Right lobe of liver (tissue), 6 donors: Measurements from ENCODE around the gene MAST2. TPM values are rescaled to one million over a fixed set of nuclear protein-coding genes. Genes with fewer than 3 reads are reported as not detected.

Experiments
- ATAC-seq, 4 donors: fragments of 200-7000 bp; cut with Tn5 transposase; one replicate each; pipeline ENCODE4 v1.9.1; 2020; ENCODE audit warnings: mild to moderate bottlenecking in 4 of 4, moderate library complexity in 4 of 4
- DNase-seq, 3 donors: peaks; one replicate each; pipeline ENCODE4 v3.0.0-alpha.2; 2020
- H3K27ac ChIP-seq, 3 donors: fragments of 200-600 bp; one replicate each; pipeline ENCODE4 v1.8.0; 2022
- H3K27me3 ChIP-seq, 2 donors: fragments of 200-600 bp; one replicate each; pipeline ENCODE4 v1.8.0; 2022
- H3K36me3 ChIP-seq, 4 donors: fragments of 200-600 bp; sonication (generic) in 1 of 4; one replicate each; pipeline versions ENCODE4 v1.5.1 to v1.8.0; 2017 to 2022; ENCODE audit warnings: control low read depth in 1 of 4
- H3K4me1 ChIP-seq, 4 donors: fragments of 200-600 bp; sonication (generic) in 1 of 4; one replicate each; pipeline versions ENCODE4 v1.5.1 to v1.8.0; 2017 to 2022; ENCODE audit warnings: control low read depth in 1 of 4
- H3K4me3 ChIP-seq, 3 donors: fragments of 200-600 bp; one replicate each; pipeline ENCODE4 v1.8.0; 2022
- H3K9me3 ChIP-seq, 4 donors: fragments of 200-600 bp; sonication (generic) in 1 of 4; one replicate each; pipeline versions ENCODE4 v1.5.1 to v1.8.0; 2017 to 2022; ENCODE audit warnings: control low read depth in 1 of 4
- POLR2A ChIP-seq: fragments of 450-650 bp; IDR thresholded peaks from one replicate; pipeline ENCODE4 v1.6.1; 2017; ENCODE audit warnings: antibody characterized with exemption, mild to moderate bottlenecking
- WGBS: methylation state at CpG from one replicate; pipeline ENCODE4 v1.1.6; 2018; ENCODE audit warnings: low coverage, low lambda C conversion rate; ENCODE audit not compliant: insufficient coverage; ENCODE audit errors: missing lambda C conversion rate; 5-methylcytosine and 5-hydroxymethylcytosine counted together
- intact Hi-C, 2 donors: fragments of 100-400 bp; cut with DNase I; formaldehyde crosslinking; loops; one replicate each; pipeline versions ENCODE4 v1.11.2 to v1.14.1; 2022
- total RNA-seq, 6 experiments: library from RNA; depleted of rRNA in 2 of 6; stranded (reverse); fragments of >200 nt in 2 of 6; fragmentation: NEBNext Ultra II Directional in 3 of 6; extraction: Animal tissue kit (Norgen Biotek cat#: 25700) in 3 of 6; gene quantifications; one replicate each; pipeline versions ENCODE4 v1.1.0 to v1.2.4, GENCODE V29; 2016 to 2023
- TF ChIP-seq, protein P1 (sequence below), 4 donors: fragments of 200-600 bp in 3 of 4; fragments of 450-650 bp in 1 of 4; IDR thresholded peaks; one replicate each; pipeline versions ENCODE4 v1.5.1 to v1.8.0; 2016 to 2022; ENCODE audit warnings: antibody characterized with exemption in 4 of 4, mild to moderate bottlenecking in 2 of 4
- donor health status: DM: no; HTN: yes; CAD: no.
- donor health status: DM: no; HTN: no; CAD: no.
- donor health status: DM: no; HTN: no; CAD: no.
- donor health status: DM: no; HTN: yes; CAD: no.
- donor health status: DM: no; HTN: yes; CAD: no.

MAST2 gene
- total RNA-seq, 6 experiments from 2014 or later, result 9.9 to 14.9 (median 12.3) TPM

DNA sequence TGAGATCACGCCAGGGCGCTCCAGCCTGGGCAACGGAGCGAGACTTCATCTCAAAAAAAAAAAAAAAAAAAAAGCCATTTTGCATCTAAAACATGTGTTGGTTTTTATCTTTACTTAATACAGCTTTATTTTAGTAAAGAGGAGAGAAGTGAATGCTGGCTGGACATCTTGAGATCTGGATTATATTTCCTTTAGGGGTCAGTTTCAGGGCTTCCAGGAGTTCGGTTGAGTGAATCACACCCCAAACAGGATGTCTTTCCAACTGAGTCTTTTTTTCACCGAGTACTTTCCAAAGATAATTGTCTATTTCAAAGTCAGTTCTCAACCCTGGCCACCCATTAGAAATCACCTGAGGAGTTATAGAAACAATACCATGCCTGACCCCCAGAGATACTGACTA, 36.4 kb upstream of the MAST2 start:
- Histone ChIP-seq H3K4me1 (no peaks in the 10 kb centered on the region), H3K4me3 (no peak overlapping the region), H3K36me3 (no peaks in the 10 kb centered on the region), H3K9me3 (no peaks in the 10 kb centered on the region), H3K27me3 (no peaks in the 10 kb centered on the region), H3K27ac (no peak overlapping the region)
- no peak for ATAC-seq
- TF ChIP-seq, protein P1, sequence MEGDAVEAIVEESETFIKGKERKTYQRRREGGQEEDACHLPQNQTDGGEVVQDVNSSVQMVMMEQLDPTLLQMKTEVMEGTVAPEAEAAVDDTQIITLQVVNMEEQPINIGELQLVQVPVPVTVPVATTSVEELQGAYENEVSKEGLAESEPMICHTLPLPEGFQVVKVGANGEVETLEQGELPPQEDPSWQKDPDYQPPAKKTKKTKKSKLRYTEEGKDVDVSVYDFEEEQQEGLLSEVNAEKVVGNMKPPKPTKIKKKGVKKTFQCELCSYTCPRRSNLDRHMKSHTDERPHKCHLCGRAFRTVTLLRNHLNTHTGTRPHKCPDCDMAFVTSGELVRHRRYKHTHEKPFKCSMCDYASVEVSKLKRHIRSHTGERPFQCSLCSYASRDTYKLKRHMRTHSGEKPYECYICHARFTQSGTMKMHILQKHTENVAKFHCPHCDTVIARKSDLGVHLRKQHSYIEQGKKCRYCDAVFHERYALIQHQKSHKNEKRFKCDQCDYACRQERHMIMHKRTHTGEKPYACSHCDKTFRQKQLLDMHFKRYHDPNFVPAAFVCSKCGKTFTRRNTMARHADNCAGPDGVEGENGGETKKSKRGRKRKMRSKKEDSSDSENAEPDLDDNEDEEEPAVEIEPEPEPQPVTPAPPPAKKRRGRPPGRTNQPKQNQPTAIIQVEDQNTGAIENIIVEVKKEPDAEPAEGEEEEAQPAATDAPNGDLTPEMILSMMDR (IDR thresholded peaks at IDR 0.05), result no peak
- no peak for TF ChIP-seq POLR2A
- no peak for DNase-seq
- WGBS, result 68% methylated on average over 5 of the region's 6 CpGs
- intact Hi-C loops, result no loop called here

DNA sequence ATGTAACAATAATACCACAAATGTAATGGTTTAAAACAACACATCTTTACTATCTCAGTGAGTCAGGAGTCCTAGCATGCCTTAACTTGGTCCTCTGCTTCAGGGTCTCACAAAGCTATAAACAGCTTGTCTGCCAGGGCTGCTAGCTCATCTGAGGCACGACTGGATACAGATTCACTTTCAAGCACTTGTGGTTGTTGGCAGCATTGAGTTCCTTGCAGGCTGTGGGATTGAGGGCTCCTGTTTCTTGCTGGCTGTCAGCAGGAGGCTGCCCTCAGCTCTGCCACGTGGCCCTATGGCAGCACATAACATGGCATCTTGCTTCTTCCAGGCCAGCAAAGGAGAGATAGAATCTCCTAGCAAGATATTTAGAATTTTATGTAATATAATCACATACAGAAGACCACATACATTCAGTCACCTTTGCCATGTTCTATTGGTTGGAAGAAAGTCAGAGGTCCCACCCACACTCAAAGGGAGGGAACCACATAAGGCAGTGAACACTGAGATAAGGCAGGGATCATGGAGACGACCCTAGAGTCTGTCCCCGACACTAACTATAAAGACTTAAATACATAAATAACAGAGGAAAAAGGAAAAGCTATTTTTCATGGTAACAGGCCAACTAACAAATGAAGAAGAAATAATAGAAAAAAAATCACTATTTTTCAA, 34.0 kb upstream of the MAST2 start:
- intact Hi-C loops, result no loop called here
- Histone ChIP-seq H3K9me3 (no peaks in the 10 kb centered on the region), H3K4me1 (no peaks in the 10 kb centered on the region), H3K36me3 (no peaks in the 10 kb centered on the region), H3K27ac (no peak overlapping the region), H3K27me3 (no peaks in the 10 kb centered on the region), H3K4me3 (no peak overlapping the region)
- ATAC-seq, result no peak
- 73% methylated on average over 4 of the region's 4 CpGs for WGBS
- no peak for TF ChIP-seq POLR2A
- TF ChIP-seq, protein P1 (IDR thresholded peaks at IDR 0.05), result no peak
- DNase-seq, result no peak

DNA sequence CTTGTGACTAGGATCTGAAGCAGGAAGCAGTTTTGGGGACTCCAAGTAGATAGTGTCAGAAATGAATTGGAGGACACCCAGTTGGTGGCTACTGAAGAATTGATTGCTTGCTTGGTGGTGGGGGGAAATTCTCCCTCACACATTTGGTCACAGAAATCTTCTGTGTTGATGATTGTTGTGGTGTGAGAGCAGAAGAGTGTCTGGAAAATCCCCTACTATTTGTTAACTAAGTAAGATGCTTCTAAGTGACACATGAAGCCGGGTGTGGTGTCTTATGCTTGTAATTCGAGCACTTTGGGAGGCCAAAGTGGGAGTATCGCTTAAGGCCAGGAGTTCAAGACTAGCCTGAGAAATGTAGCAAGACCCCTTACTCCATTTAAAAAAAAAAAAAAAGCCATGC, 30.4 kb upstream of the MAST2 start:
- WGBS, result 100% methylated on average over 3 of the region's 3 CpGs
- no peaks in the 10 kb centered on the region for H3K36me3 ChIP-seq
- no peaks in the 10 kb centered on the region for H3K4me1 ChIP-seq
- no peak overlapping the region for H3K4me3 ChIP-seq
- ATAC-seq (no peak), DNase-seq (no peak)
- intact Hi-C loops, result no loop called here
- no peak for TF ChIP-seq POLR2A
- TF ChIP-seq, protein P1 (IDR thresholded peaks at IDR 0.05), result no peak
- H3K27ac ChIP-seq, result no peak overlapping the region
- H3K9me3 ChIP-seq, result no peaks in the 10 kb centered on the region
- H3K27me3 ChIP-seq, result no peaks in the 10 kb centered on the region

DNA sequence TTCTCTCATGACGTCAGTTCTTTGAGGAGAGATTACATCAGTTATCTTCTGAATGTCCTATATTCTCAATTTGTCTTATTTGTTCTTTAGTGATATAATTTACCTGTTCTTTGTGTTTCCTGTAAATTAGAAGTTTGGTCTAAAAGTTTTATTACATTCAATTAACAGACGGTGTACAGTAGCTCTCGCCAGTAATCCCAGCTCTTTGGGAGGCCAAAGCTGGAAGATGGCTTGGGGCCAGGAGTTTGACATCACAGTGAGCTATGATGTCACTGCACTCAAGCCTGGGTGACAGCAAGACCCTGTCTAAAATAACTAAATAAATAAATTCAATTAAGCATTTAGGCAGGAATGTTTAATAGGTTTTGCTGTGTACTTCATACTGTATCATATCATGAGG, 27.6 kb upstream of the MAST2 start:
- Histone ChIP-seq H3K4me3 (no peak overlapping the region), H3K4me1 (no peaks in the 10 kb centered on the region), H3K9me3 (no peaks in the 10 kb centered on the region), H3K27me3 (no peaks in the 10 kb centered on the region), H3K36me3 (no peaks in the 10 kb centered on the region), H3K27ac (no peak overlapping the region)
- TF ChIP-seq POLR2A, result no peak
- TF ChIP-seq, protein P1 (IDR thresholded peaks at IDR 0.05), result no peak
- ATAC-seq (no peak), DNase-seq (no peak)
- intact Hi-C loops, result no loop called here
- 89% methylated on average over 3 of the region's 3 CpGs for WGBS
